Activated naive CD8-positive, alpha-beta T cell (primary cell): ENCODE data around the gene BRD7.

ENCODE experiments used
- H3K27ac Mint-ChIP-seq: one replicate; pipeline ENCODE4 v1.8.0; 2021; ENCODE audit warnings: mixed read lengths
- H3K27me3 Mint-ChIP-seq: one replicate; pipeline ENCODE4 v1.8.0; 2021; ENCODE audit warnings: mixed read lengths
- H3K36me3 Mint-ChIP-seq: one replicate; pipeline ENCODE4 v1.8.0; 2021; ENCODE audit warnings: mixed read lengths
- H3K4me1 Mint-ChIP-seq: one replicate; pipeline ENCODE4 v1.8.0; 2021; ENCODE audit warnings: low read depth, mixed read lengths
- H3K4me3 Mint-ChIP-seq: one replicate; pipeline ENCODE4 v1.8.0; 2021; ENCODE audit warnings: mild to moderate bottlenecking, mixed read lengths
- H3K9me3 Mint-ChIP-seq: one replicate; pipeline ENCODE4 v1.8.0; 2021; ENCODE audit warnings: low read depth, mixed read lengths

The BRD7 gene

DNA sequence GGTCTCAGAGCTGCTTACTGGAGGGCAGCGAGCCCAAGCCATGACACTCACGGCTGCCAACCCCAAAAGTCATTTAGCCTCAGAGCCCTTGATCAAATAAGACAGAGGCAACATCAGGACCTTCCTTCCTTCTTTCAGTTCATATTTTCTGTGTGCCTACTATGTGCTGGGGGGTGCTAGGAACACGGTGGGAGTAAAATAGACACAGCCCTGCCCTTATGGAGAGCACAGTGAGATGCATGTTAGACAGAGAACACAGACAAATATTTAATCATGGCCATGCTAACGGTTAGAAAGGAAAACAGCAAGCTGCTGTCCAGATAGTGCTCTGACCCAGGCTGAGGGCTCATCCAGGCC, 4.5 kb upstream of the BRD7 start:
- Mint-ChIP-seq H3K4me3 (no peak overlapping the region), H3K27me3 (no peaks in the 10 kb centered on the region), H3K4me1 (peaks cover 12% of the 10 kb centered on the region), H3K27ac (no peak overlapping the region), H3K9me3 (no peaks in the 10 kb centered on the region), H3K36me3 (no peaks in the 10 kb centered on the region)

GRCh38 chr16:50372611-50373344, 4.0 kb upstream of the BRD7 start:
- H3K27me3 Mint-ChIP-seq = no peaks in the 10 kb centered on the region
- H3K9me3 Mint-ChIP-seq = no peaks in the 10 kb centered on the region
- H3K4me3 Mint-ChIP-seq = no peak overlapping the region
- no peaks in the 10 kb centered on the region for H3K36me3 Mint-ChIP-seq
- H3K27ac Mint-ChIP-seq = no peak overlapping the region
- peaks cover 16% of the 10 kb centered on the region for H3K4me1 Mint-ChIP-seq

DNA sequence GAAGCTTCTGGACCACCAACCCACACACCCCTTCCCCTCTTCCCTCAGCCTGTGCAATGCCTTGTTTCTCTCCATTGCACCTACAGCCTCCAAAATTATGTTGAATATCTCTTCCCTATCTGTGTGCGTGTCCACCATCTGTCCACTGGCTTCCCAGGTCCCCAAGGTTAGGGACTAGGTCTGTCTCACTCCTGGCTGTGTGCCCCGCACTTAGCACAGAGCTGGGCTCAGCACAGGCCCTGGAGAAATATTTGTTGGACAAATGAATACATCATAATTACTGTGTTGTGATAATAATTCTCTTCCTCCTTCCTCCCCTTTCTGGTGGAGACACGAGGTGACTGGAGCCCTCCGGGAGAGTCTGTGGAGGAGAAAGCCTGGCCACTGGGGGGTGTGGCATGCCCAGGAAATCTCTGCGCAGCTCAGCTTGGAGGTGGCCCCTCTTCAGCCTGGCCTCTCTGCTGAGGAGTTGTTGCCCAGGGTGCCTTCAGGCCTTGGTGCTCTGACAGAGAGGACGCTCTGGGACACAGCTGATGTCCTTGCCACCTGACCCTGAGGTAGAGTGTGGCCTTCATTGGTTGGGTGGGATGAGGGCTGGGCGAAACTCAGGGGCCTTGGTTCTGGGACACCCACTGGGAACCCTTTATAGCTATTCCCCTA, 3.3 kb upstream of the BRD7 start:
- Mint-ChIP-seq H3K4me3 (no peak overlapping the region), H3K27ac (no peak overlapping the region), H3K36me3 (peaks cover 4% of the 10 kb centered on the region), H3K4me1 (peaks cover 21% of the 10 kb centered on the region), H3K27me3 (no peaks in the 10 kb centered on the region), H3K9me3 (no peaks in the 10 kb centered on the region)

GRCh38 chr16:50371036-50371716, 2.4 kb upstream of the BRD7 start:
- Mint-ChIP-seq H3K36me3 (peaks cover 4% of the 10 kb centered on the region), H3K9me3 (no peaks in the 10 kb centered on the region), H3K27me3 (no peaks in the 10 kb centered on the region), H3K27ac (no peak overlapping the region), H3K4me3 (no peak overlapping the region), H3K4me1 (peaks cover 30% of the 10 kb centered on the region)

GRCh38 chr16:50369133-50369804, 481 bp upstream of the BRD7 start:
- Mint-ChIP-seq H3K27ac (peak overlapping the region; percentile 91), H3K4me1 (peaks cover 46% of the 10 kb centered on the region), H3K4me3 (peak overlapping the region; percentile 92), H3K27me3 (no peaks in the 10 kb centered on the region), H3K36me3 (peaks cover 7% of the 10 kb centered on the region), H3K9me3 (no peaks in the 10 kb centered on the region)

DNA sequence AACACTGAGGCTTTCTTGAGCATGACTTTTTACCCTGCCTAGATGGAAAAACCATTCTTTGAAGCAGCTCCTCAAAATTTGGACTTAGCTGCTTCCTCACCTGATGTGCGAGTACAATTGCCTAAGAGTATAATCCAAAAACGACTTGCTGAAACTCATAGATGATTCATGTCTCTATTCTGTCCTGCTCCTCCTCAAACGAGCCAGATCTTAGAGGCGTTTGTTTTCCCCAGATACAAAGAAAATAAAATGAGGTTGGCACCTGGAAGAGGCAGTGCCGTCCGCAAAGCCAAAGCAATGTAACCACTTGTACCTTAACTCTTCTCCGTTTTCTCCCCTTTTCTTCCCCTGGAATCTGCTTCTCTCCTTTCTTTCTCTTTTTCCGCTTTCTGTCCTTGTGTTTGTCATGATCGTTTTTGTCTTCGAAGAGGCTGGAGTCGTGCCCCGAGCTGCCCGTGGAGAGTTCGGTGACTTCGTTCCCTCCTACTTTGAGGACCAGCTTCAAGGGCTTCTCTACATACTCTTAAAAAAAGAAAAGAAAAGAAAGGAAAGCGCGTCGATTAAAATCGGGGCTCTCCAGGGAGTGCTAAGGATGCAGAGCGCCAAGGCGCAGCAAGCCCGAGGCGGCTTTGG, 895 bp downstream of the BRD7 start:
- Mint-ChIP-seq H3K27me3 (no peaks in the 10 kb centered on the region), H3K9me3 (no peaks in the 10 kb centered on the region), H3K36me3 (peaks cover 7% of the 10 kb centered on the region), H3K4me1 (peaks cover 57% of the 10 kb centered on the region), H3K4me3 (peak overlapping the region; percentile 97), H3K27ac (peak overlapping the region; percentile 91)

- H3K36me3 Mint-ChIP-seq = peaks cover 10% of the 10 kb centered on the region
- H3K9me3 Mint-ChIP-seq = no peaks in the 10 kb centered on the region
- H3K27me3 Mint-ChIP-seq = no peaks in the 10 kb centered on the region
- H3K27ac Mint-ChIP-seq = peak overlapping the region; percentile 8
- H3K4me1 Mint-ChIP-seq = peaks cover 72% of the 10 kb centered on the region
- H3K4me3 Mint-ChIP-seq = peak overlapping the region; percentile 56
Measured at GRCh38 chr16:50365791-50366575, 2.8 kb downstream of the BRD7 start.

- H3K4me3 Mint-ChIP-seq = no peak overlapping the region
- H3K9me3 Mint-ChIP-seq = no peaks in the 10 kb centered on the region
- peaks cover 82% of the 10 kb centered on the region for H3K4me1 Mint-ChIP-seq
- peaks cover 15% of the 10 kb centered on the region for H3K36me3 Mint-ChIP-seq
- no peak overlapping the region for H3K27ac Mint-ChIP-seq
- H3K27me3 Mint-ChIP-seq = no peaks in the 10 kb centered on the region
Measured at GRCh38 chr16:50363656-50364055, 5.1 kb downstream of the BRD7 start.

DNA sequence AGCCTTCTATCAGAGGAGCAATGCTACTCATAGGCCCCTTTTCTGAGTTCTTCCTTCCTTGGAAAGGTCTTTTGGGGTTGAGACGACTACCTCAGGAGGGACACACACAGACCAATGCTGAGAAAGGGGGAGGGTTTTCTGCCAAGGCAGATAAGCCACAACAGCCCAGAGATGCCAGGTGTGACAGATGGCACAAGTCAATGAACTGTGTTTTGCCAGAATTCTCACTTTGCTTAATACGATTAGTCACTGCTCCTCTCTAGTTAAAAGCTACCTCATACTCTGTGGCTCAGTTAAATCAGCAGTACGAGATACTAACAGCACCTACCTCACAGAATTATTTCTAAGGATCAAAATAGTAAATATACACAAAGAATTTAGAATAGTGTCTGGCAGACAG, 8.0 kb downstream of the BRD7 start:
- Mint-ChIP-seq H3K27ac (peak overlapping the region; percentile 78), H3K9me3 (no peaks in the 10 kb centered on the region), H3K4me3 (no peak overlapping the region), H3K27me3 (no peaks in the 10 kb centered on the region), H3K4me1 (peaks cover 64% of the 10 kb centered on the region), H3K36me3 (peaks cover 9% of the 10 kb centered on the region)

DNA sequence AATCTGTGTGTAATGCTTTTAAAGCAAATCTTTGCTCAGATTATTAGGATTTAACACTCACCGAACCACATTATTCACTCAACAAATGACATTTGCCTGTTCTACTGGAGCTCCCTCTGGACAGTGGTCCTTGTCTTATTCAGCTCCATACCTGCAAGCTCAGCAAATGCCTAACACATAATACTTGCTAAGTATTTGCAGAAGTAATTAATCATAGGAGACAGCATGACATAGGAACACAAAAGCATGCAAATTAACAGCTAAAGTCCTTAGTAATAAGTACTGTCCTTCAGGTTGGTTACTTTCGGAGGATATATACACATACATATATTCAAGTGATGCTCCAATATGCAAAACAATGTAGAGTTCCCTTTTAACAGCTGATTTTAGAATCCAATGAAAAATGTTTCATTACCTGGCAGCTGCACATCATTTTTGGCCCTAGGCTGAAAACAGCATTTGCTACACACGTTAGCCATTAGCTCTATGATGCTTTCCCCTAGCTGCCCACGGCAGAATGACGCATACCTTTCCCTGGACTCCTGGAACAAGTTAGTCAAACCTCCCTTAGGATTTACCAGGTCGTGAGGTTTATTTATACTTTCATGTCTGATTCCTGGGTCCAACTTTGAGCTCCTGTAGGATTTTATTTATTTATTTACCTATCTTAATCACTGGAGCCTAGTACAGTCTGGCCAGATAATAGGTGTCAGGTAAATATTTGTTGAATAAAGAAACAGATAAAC, 8.6 kb downstream of the BRD7 start:
- Mint-ChIP-seq H3K4me1 (peaks cover 58% of the 10 kb centered on the region), H3K9me3 (no peaks in the 10 kb centered on the region), H3K36me3 (peaks cover 8% of the 10 kb centered on the region), H3K27me3 (no peaks in the 10 kb centered on the region), H3K27ac (peak overlapping the region; percentile 78), H3K4me3 (no peak overlapping the region)

GRCh38 chr16:50359626-50360025, 9.2 kb downstream of the BRD7 start:
- Mint-ChIP-seq H3K9me3 (no peaks in the 10 kb centered on the region), H3K4me1 (peaks cover 58% of the 10 kb centered on the region), H3K27me3 (no peaks in the 10 kb centered on the region), H3K36me3 (peaks cover 8% of the 10 kb centered on the region), H3K4me3 (no peak overlapping the region), H3K27ac (peak overlapping the region; percentile 41)

DNA sequence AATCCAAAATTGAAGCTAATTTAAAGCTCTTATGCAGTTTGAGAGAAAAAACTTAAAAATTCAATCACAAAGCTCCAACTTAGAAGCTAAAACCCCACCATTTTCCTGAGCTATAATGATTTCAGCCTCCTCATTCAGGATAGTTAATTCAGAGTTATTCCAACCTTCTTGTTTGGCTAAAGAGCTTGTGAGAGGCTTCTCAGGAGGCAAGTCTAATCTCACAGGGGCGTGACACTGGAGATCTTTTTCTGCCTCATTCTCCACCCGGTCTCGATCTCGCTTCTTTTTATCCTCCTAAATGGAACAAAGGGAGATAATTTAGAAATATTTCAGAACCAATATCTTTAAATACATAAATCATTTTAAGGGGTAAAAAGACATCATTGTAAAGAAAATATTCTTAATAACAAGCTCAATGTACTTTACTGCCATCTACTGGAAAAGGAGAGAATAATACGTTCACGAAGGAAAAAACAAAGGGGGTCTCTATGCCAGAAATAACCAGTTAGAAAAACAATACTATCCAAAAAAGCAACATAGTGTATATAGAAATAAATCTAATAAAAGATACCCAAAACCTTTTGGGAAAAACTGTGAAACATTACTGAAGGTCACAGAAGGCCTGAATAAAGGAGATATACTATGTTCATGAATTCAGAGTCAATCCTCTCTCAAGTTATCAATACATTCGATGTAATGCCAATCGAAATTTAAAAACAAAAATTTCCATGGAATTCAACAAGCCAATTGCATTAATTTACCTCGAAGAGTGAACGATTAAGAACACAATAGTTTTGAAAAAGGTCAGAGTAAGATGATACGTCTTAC, 13.9 kb downstream of the BRD7 start:
- Mint-ChIP-seq H3K9me3 (no peaks in the 10 kb centered on the region), H3K4me1 (peaks cover 26% of the 10 kb centered on the region), H3K27ac (peak overlapping the region; percentile 30), H3K27me3 (no peaks in the 10 kb centered on the region), H3K4me3 (no peak overlapping the region), H3K36me3 (peaks cover 4% of the 10 kb centered on the region)

GRCh38 chr16:50354082-50354481, 14.7 kb downstream of the BRD7 start:
- H3K9me3 Mint-ChIP-seq = no peaks in the 10 kb centered on the region
- H3K27me3 Mint-ChIP-seq = no peaks in the 10 kb centered on the region
- peaks cover 5% of the 10 kb centered on the region for H3K36me3 Mint-ChIP-seq
- peaks cover 18% of the 10 kb centered on the region for H3K4me1 Mint-ChIP-seq
- H3K27ac Mint-ChIP-seq = no peak overlapping the region
- no peak overlapping the region for H3K4me3 Mint-ChIP-seq
